Raji (cell line): Measurements from ENCODE around the gene NDUFC2.

Source experiments
- POLR2A ChIP-seq: IDR thresholded peaks from 2 replicates; pipeline ENCODE4 v1.6.1; 2011; ENCODE audit warnings: low read depth, low read length, control low read depth; ENCODE audit not compliant: insufficient read depth

NDUFC2 gene

GRCh38 chr11:78082146-78082545 lies 2.5 kb upstream of the NDUFC2 start:
- no peak for TF ChIP-seq POLR2A

- TF ChIP-seq POLR2A: no peak
Observed at GRCh38 chr11:78081583-78081982, 1.9 kb upstream of the NDUFC2 start.

GRCh38 chr11:78080818-78081495 lies 1.3 kb upstream of the NDUFC2 start:
- no peak for TF ChIP-seq POLR2A

GRCh38 chr11:78080084-78080817 lies 589 bp upstream of the NDUFC2 start:
- no peak for TF ChIP-seq POLR2A

DNA sequence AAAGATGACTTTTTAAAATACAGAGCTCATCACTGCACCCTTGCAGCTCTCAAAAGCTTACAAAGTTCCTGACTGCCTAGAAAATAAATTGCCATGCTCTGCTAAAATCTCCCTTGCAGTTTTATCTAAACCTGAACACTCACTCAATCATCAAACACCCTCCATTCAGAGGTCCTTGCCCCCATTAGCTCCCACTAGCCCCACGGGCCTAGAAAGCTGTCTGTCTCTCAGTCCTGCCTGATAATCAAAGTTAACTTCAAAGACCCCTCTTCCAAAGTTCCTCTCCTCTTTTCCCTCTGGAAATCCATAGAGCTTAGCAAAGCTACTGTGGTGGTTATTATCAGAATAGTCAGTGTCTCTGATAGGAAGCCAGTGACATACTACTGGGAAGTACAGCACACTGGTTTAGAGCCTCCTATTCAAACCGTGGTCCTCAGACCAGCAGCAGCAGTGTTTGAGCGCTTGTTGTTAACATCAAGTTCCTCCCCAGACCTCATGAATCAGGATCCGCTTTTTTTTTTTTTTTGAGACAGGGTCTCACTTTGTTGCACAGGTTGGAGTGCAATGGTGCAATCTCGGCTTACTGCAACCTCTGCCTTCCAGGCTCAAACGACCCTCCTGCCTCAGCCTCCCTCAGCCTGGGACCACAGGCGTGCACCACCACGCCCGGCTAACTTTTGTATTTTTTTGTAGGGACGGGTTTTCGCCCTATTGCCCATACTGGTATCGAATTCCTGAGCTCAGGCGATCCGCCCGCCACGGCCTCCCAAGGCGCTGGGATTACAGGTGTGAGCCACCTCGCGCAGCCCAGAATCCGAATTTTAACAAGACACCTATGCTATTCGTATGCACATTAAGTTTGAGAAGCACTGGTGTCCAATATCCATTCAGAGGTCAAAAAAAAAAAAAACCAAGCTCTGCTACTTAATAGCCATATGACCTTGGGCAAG lies 1.2 kb downstream of the NDUFC2 start:
- TF ChIP-seq POLR2A: no peak

- no peak for TF ChIP-seq POLR2A
Observed at GRCh38 chr11:78076733-78077403, 2.8 kb downstream of the NDUFC2 start.

DNA sequence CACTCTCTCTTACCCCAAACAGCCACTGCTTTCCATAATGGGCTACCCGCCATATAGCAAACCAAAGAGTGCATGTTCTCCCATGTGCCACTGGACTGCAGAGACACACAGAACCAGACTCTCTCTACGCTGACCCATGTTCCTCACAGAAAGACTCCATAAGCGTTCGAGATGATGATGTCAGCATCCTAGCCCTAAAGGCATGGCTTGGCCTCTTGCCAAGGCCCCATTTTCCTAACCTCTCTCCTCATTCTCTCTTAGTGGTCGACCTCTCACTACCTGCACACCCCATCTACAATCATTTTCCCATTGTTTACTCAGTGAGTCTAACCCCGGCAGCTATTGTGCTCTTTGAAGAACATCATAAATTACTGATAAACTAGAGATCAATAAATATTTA lies 4.9 kb downstream of the NDUFC2 start:
- no peak for TF ChIP-seq POLR2A

GRCh38 chr11:78072455-78072854 lies 7.2 kb downstream of the NDUFC2 start:
- TF ChIP-seq POLR2A: no peak

DNA sequence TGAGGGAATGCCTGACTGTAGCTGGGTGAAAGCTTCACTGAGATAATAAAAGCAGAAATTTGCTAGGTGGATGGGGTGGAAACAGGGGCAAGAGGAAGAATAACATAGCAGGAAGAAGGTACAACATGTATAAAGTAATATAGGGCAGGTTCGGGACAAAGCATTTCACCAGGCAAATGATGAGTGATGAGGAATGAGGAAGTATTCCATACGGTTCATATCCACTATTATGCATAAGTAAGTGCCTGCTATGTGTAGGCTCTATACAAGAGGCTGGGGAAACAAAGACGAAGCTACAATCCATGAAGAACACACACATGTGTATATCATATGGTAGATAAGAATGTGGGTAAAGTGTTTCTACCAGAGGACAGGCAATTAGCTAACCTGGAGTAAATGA lies 7.9 kb downstream of the NDUFC2 start:
- no peak for TF ChIP-seq POLR2A

GRCh38 chr11:78070621-78071020 lies 9.0 kb downstream of the NDUFC2 start:
- no peak for TF ChIP-seq POLR2A

GRCh38 chr11:78069465-78069864 lies 10.2 kb downstream of the NDUFC2 start:
- TF ChIP-seq POLR2A: no peak

DNA sequence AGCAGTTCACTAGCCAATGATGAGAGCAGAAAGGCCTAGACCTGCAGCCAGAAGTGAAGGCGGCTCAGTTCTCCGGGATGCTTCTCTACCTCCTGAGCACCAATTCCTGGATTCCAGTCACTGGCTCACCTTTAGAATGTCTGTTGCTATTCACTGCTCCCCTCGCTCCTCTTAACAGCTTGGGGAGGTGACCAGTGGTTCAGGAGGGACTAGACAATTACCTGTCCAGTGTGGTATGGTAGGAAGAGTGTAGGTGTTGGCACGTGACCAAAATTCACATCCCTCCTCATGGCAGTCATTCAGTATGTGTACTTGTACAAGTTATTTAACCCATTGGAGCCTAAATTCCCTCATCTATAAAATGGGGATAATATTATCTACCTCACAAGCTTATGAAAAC lies 12.0 kb downstream of the NDUFC2 start:
- no peak for TF ChIP-seq POLR2A

GRCh38 chr11:78066471-78066870 lies 13.2 kb downstream of the NDUFC2 start:
- no peak for TF ChIP-seq POLR2A

DNA sequence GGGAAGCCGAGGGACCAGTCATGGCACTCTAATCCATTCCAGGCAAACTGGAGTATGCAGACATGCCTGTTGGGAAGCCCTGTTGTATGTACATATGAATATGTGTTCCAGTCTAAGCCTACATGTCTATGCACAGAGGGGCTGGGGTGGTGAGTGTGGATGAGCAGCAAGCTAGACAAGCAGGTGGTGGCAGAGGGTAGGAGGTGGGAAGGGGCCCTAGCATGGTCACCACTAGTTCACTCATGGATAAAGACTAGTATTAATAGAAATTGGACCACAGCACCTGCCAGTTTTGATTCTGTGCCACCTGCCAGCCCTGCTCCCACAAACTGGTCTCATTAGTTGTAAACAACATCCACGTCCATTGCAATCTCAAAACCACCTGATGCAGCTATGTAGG lies 14.5 kb downstream of the NDUFC2 start:
- TF ChIP-seq POLR2A: no peak
